Suprapubic skin (tissue), 3 donors: ENCODE data around the gene KDM2A.

ENCODE experiments used
- CTCF ChIP-seq, 2 donors: fragments of 200-600 bp in 1 of 2; fragments of 450-650 bp in 1 of 2; sonication (generic) in 1 of 2; IDR thresholded peaks; one replicate each; pipeline ENCODE4 v1.5.1; 2016 to 2019; ENCODE audit warnings: antibody characterized with exemption in 2 of 2, mild to moderate bottlenecking in 1 of 2, moderate library complexity in 1 of 2
- POLR2AphosphoS5 ChIP-seq, 3 donors: sonication (generic); formaldehyde crosslinking; IDR thresholded peaks; one replicate each; pipeline ENCODE4 v1.6.1; 2017; ENCODE audit warnings: antibody characterized with exemption in 3 of 3

- TF ChIP-seq CTCF (IDR thresholded peaks at IDR 0.05) = no peak
- no peak for TF ChIP-seq POLR2AphosphoS5 (IDR thresholded peaks at IDR 0.05)
These were observed 142.5 kb downstream of the KDM2A start for GRCh38 chr11:67261640-67261945.
